ENCODE results near the gene COL25A1. TPM values are rescaled to one million over a fixed set of nuclear protein-coding genes. Genes with fewer than 3 reads are reported as not detected.

The COL25A1 gene
- total and polyA plus RNA-seq, 2 donors (not counting 3 experiments of a cell fraction or from before 2014, with no cell fraction given), result 0.21 to 3.5 TPM

DNA sequence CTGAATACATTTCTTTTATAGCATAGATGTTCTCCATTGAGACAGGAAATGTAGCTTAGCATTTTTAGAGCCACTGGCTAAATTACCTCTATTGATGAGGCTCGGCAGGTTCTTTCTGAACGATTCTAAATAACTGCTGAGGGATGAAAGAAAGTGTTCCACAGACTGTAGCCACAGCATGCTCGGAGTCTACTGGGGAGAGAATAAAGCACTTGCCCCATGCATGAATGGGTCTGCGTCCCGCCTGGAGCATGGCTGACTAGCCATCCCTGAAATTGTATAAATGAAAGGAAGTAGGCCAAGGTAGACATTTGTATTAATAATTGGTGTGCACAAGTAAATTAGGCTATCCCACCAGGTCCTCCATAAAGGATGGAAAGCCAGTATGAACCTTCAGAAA lies 269.8 kb downstream of the COL25A1 start:
- Histone ChIP-seq H3K9ac (replicated peaks; ENCODE audit: extremely low read depth, insufficient read depth, low read length) (no peak overlapping the region), H3K27ac (ENCODE audit: insufficient read depth, low read depth, low read length) (no peak overlapping the region), H3K27me3 (ENCODE audit: control insufficient read depth in 2 of 2, insufficient read depth in 2 of 2, low read length in 2 of 2) (no peaks in the 10 kb centered on the region), H3K4me1 (ENCODE audit: control insufficient read depth, extremely low read depth, insufficient read depth, low read length) (peaks cover 10% of the 10 kb centered on the region), H3K9me3 (replicated peaks; ENCODE audit: control insufficient read depth, insufficient read depth, low read length) (no peaks in the 10 kb centered on the region), H2AFZ (ENCODE audit: low read depth, low read length) (no peak overlapping the region), H4K20me1 (replicated peaks; ENCODE audit: control insufficient read depth, extremely low read depth, insufficient read depth, low read length) (no peaks in the 10 kb centered on the region), H3K79me2 (ENCODE audit: control insufficient read depth, insufficient read depth, low read length) (no peaks in the 10 kb centered on the region), H3K4me3 (replicated peaks in 1 of 3; ENCODE audit: insufficient read depth in 1 of 3, low read depth in 1 of 3, low read length in 3 of 3) (no peak overlapping the region), H3K4me2 (ENCODE audit: insufficient read depth, low read length) (no peak overlapping the region), H3K9me1 (replicated peaks; ENCODE audit: control insufficient read depth, extremely low read depth, insufficient read depth, low read length) (no peaks in the 10 kb centered on the region), H3K36me3 (ENCODE audit: control insufficient read depth in 2 of 2, extremely low read depth in 1 of 2, insufficient read depth in 2 of 2, low read length in 2 of 2) (no peaks in the 10 kb centered on the region)
- TF ChIP-seq, protein P1, sequence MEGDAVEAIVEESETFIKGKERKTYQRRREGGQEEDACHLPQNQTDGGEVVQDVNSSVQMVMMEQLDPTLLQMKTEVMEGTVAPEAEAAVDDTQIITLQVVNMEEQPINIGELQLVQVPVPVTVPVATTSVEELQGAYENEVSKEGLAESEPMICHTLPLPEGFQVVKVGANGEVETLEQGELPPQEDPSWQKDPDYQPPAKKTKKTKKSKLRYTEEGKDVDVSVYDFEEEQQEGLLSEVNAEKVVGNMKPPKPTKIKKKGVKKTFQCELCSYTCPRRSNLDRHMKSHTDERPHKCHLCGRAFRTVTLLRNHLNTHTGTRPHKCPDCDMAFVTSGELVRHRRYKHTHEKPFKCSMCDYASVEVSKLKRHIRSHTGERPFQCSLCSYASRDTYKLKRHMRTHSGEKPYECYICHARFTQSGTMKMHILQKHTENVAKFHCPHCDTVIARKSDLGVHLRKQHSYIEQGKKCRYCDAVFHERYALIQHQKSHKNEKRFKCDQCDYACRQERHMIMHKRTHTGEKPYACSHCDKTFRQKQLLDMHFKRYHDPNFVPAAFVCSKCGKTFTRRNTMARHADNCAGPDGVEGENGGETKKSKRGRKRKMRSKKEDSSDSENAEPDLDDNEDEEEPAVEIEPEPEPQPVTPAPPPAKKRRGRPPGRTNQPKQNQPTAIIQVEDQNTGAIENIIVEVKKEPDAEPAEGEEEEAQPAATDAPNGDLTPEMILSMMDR (IDR thresholded peaks at IDR 0.05; ENCODE audit: extremely low read depth in 1 of 2, insufficient read depth in 1 of 2, low read depth in 1 of 2, low read length in 2 of 2), result no peak
- TF ChIP-seq POLR2AphosphoS5 (IDR thresholded peaks at IDR 0.05; ENCODE audit: insufficient read depth, low read depth, low read length), result no peak
- no peak for TF ChIP-seq POLR2A (IDR thresholded peaks at IDR 0.05; ENCODE audit: low read depth, low read length)
- TF ChIP-seq FOS (IDR thresholded peaks at IDR 0.05; ENCODE audit: borderline replicate concordance, insufficient read depth, low read length), result no peak
- TF ChIP-seq GATA2 (IDR thresholded peaks at IDR 0.05; ENCODE audit: insufficient read depth, insufficient read length, low read depth, low read length), result no peak
- TF ChIP-seq MAX (IDR thresholded peaks at IDR 0.05; ENCODE audit: insufficient read depth, insufficient read length), result no peak
- no peak for TF ChIP-seq JUN (IDR thresholded peaks at IDR 0.05; ENCODE audit: borderline replicate concordance, insufficient read depth, insufficient read length, low read depth)
- no peak for TF ChIP-seq EZH2 (IDR thresholded peaks at IDR 0.05; ENCODE audit: borderline replicate concordance, low read depth, low read length, severe bottlenecking)
- no peak for TF ChIP-seq MYC (IDR thresholded peaks at IDR 0.05; ENCODE audit: low read depth, low read length)
- FAIRE-seq (no peak), DNase-seq (ENCODE audit: low read depth, low spot score) (no peak)
- POLR2A ChIA-PET, result no interaction called here
- dilution Hi-C loops (cut with MboI; ENCODE audit: extremely low pct_ligation_motif_present, low sequenced_read_pairs) (no loop called here), intact Hi-C loops (cut with micrococcal nuclease) (no loop called here)
- BruUV-seq (replicated peaks), result no TSS peak
- CTCF ChIA-PET, result no interaction called here
